A549 treated with ZK216348 at 1 μM for 4 hours (cell line): ENCODE results near the gene FAT3. TPM values are rescaled to one million over a fixed set of nuclear protein-coding genes. Genes with fewer than 3 reads are reported as not detected.

Source experiments
- total RNA-seq: library from RNA; stranded (reverse); fragments of 200-300 nt; extraction: Qiagen RNA extraction; gene quantifications from 5 replicates; pipeline ENCODE4 v1.2.3, GENCODE V29; 2022; ENCODE audit warnings: low read depth

The FAT3 gene
- 0.27 to 0.67 TPM (median 0.49 TPM) in 5 replicates for total RNA-seq

DNA sequence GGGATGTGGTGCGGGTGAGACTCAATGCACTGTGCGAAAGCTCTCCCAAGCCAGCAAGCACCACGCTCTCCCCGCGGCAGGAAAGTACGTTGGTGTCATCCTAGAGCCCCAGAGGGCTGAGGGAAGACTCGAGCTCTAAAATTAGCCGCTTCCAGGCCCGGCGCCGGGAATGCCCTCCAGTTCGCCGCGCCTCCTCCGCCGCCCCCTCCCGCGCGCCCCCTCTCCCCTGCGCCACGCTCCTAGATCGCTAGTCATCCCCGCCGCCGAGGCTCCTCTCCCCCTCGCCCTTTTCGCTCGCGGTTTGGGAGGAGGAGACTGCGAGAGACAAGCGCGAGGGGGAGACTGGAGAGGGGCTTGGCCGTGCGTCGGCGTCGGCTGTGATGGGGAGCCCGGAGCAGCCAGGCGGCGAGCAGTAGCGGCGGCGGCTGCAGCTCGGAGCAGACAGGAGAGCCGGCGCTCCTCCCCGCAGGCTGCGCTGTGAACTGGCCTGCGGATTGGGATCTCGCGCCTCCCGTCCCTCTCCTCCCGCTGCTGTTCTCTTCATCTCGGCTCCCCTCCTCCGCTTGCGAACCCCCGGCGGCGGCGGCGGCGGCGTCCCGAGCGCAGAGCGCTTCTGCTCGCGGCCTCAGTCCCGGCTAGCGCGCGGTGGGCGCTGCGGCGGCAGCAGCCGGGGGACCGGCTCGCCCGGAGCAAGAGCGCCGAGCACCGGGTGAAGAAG is at the start of gene FAT3:
TSS of gene FAT3 (plus strand) at position 412 of the 718 bp plus-strand sequence. CDS start 127,295 bp downstream, outside the sequence.

